SK-N-SH (cell line): ENCODE measurements around the gene STEAP2. TPM values are rescaled to one million over a fixed set of nuclear protein-coding genes. Genes with fewer than 3 reads are reported as not detected.
A peak's percentile ranks its signal among the peaks of the same experiment; 100 is the strongest.

Source experiments
- CTCF ChIA-PET: fragments of 300-600, 350-600 bp; formaldehyde crosslinking; extraction: SDS; loops from one replicate; lab custom pipeline; 2021; lab: Yijun Ruan, JAX
- POLR2A ChIA-PET: fragments of 350-600 bp; sonication (Branson Sonifier 250); formaldehyde crosslinking; extraction: SDS; loops from one replicate; lab custom pipeline; 2020; ENCODE audit warnings: antibody characterized with exemption, inconsistent platforms; lab: Yijun Ruan, JAX
- DNase-seq: peaks from one replicate; pipeline ENCODE4 v3.0.0; 2012
- H2AFZ ChIP-seq: fragments of 200-600 bp; sonication (generic); 2 replicates; pipeline ENCODE4 v1.8.1; 2016; ENCODE audit warnings: antibody characterized with exemption, mild to moderate bottlenecking, low read depth
- H3F3A ChIP-seq: fragments of 200-600 bp; sonication (generic); replicated peaks from 2 replicates; pipeline ENCODE3; 2016; ENCODE audit warnings: antibody characterized with exemption, mild to moderate bottlenecking; ENCODE audit not compliant: insufficient read depth
- H3K27ac ChIP-seq, 2 experiments: fragments of 200-500 bp in 1 of 2; fragments of 200-600 bp in 1 of 2; sonication (Bioruptor generic) in 1 of 2; sonication (generic), shearing (Covaris generic) in 1 of 2; 2 replicates each; pipeline versions ENCODE4 v1.5.1 to v1.6.1; 2014 to 2016; ENCODE audit warnings: low read depth in 2 of 2, inconsistent platforms in 1 of 2, low read length in 1 of 2, mild to moderate bottlenecking in 1 of 2, mixed read lengths in 1 of 2
- H3K27me3 ChIP-seq: fragments of 200-600 bp; sonication (generic), shearing (Covaris generic); 2 replicates; pipeline ENCODE4 v1.6.1; 2016; ENCODE audit warnings: mixed run types; ENCODE audit not compliant: insufficient read depth
- H3K36me3 ChIP-seq, 2 experiments: fragments of 200-500 bp in 1 of 2; fragments of 200-600 bp in 1 of 2; sonication (Bioruptor generic) in 1 of 2; sonication (generic) in 1 of 2; replicated peaks in 1 of 2; 2 replicates each; pipeline versions ENCODE3 to v1.5.1; 2014 to 2016; ENCODE audit warnings: low read length in 1 of 2, mild to moderate bottlenecking in 1 of 2; ENCODE audit not compliant: insufficient read depth in 2 of 2, control insufficient read depth in 1 of 2
- H3K4me1 ChIP-seq, 2 experiments: fragments of 200-500 bp in 1 of 2; fragments of 200-600 bp in 1 of 2; sonication (Bioruptor generic) in 1 of 2; sonication (generic), shearing (Covaris generic) in 1 of 2; 2 replicates each; pipeline versions ENCODE4 v1.5.1 to v1.6.1; 2014 to 2016; ENCODE audit warnings: low read depth in 1 of 2, low read length in 1 of 2, mixed run types in 1 of 2; ENCODE audit not compliant: insufficient read depth in 2 of 2, control insufficient read depth in 1 of 2
- H3K4me2 ChIP-seq: fragments of 200-600 bp; sonication (generic), shearing (Covaris generic); 2 replicates; pipeline ENCODE4 v1.6.1; 2017; ENCODE audit warnings: mixed run types
- H3K4me3 ChIP-seq, 2 experiments: fragments of 200-500 bp in 1 of 2; fragments of 200-600 bp in 1 of 2; sonication (Bioruptor generic) in 1 of 2; sonication (generic), shearing (Covaris generic) in 1 of 2; 2 replicates each; pipeline versions ENCODE4 v1.5.1 to v1.8.1; 2014 to 2016; ENCODE audit warnings: low read depth in 2 of 2, inconsistent platforms in 1 of 2, low read length in 1 of 2, mild to moderate bottlenecking in 1 of 2, mixed read lengths in 1 of 2, moderate library complexity in 1 of 2
- H3K79me2 ChIP-seq: fragments of 200-600 bp; sonication (generic); 2 replicates; pipeline ENCODE4 v1.8.1; 2017; ENCODE audit warnings: mild to moderate bottlenecking; ENCODE audit not compliant: insufficient read depth
- H3K9ac ChIP-seq: fragments of 200-600 bp; sonication (generic); 2 replicates; pipeline ENCODE4 v1.6.1; 2017; ENCODE audit warnings: mixed run types
- H3K9me2 ChIP-seq: fragments of 200-600 bp; sonication (generic); 2 replicates; pipeline ENCODE4 v1.6.1; 2017; ENCODE audit warnings: mixed run types
- H3K9me3 ChIP-seq: fragments of 200-600 bp; sonication (generic); 2 replicates; pipeline ENCODE4 v1.6.1; 2017; ENCODE audit warnings: mixed run types, mild to moderate bottlenecking, moderate library complexity
- H4K20me1 ChIP-seq: fragments of 200-600 bp; sonication (generic); 2 replicates; pipeline ENCODE4 v1.6.1; 2017; ENCODE audit warnings: mild to moderate bottlenecking, mixed run types; ENCODE audit not compliant: insufficient read depth
- CHD2 ChIP-seq: fragments of 150-350 bp; IDR thresholded peaks from 2 replicates; pipeline ENCODE4 v1.6.1; 2018; ENCODE audit warnings: low read length; ENCODE audit not compliant: partially characterized antibody
- FOXJ3 ChIP-seq: sonication (generic); formaldehyde crosslinking; IDR thresholded peaks from 2 replicates; pipeline ENCODE4 v1.5.1; 2020; ENCODE audit warnings: mild to moderate bottlenecking, missing genetic modification reagents
- FOXM1 ChIP-seq: IDR thresholded peaks from 2 replicates; pipeline ENCODE4 v1.4.0; 2012; ENCODE audit warnings: low read depth, mild to moderate bottlenecking
- JUND ChIP-seq: IDR thresholded peaks from 2 replicates; pipeline ENCODE4 v1.4.0; 2012
- MXI1 ChIP-seq: IDR thresholded peaks from 2 replicates; pipeline ENCODE4 v1.6.1; 2012; ENCODE audit warnings: mild to moderate bottlenecking, low read depth, low read length, improper control_type of control experiment
- RAD21 ChIP-seq: IDR thresholded peaks from 2 replicates; pipeline ENCODE4 v1.6.1; 2012; ENCODE audit warnings: mild to moderate bottlenecking, low read length
- RCOR1 ChIP-seq: fragments of 150-350 bp; IDR thresholded peaks from 2 replicates; pipeline ENCODE4 v1.6.1; 2017; ENCODE audit warnings: antibody characterized with exemption, low read length
- SMC3 ChIP-seq: IDR thresholded peaks from 2 replicates; pipeline ENCODE4 v1.6.1; 2012; ENCODE audit warnings: low read depth, low read length, improper control_type of control experiment
- TAF1 ChIP-seq: IDR thresholded peaks from 2 replicates; pipeline ENCODE4 v1.6.1; 2012; ENCODE audit warnings: low read depth, mild to moderate bottlenecking, low read length, moderate library complexity, borderline replicate concordance
- WGBS: methylation state at CpG from one replicate; pipeline ENCODE4 v1.1.6; 2017; ENCODE audit warnings: low lambda C conversion rate; 5-methylcytosine and 5-hydroxymethylcytosine counted together
- polyA plus RNA-seq, 3 experiments: library from polyadenylated mRNA; depleted of rRNA; stranded (reverse); fragments of >200 nt; gene quantifications; 2 replicates each; pipeline ENCODE4 v1.2.3, GENCODE V29; 2012
- TF ChIP-seq, protein P1 (sequence below): IDR thresholded peaks from 2 replicates; pipeline ENCODE4; 2012
- TF ChIP-seq, protein P2 (sequence below): fragments of 150-350 bp; IDR thresholded peaks from 2 replicates; pipeline ENCODE4 v1.6.1; 2016; ENCODE audit warnings: mild to moderate bottlenecking, low read depth, low read length

Gene STEAP2
- polyA plus RNA-seq, 1 of the 3 experiments (the other 2 are of a cell fraction): 6.6 TPM

DNA sequence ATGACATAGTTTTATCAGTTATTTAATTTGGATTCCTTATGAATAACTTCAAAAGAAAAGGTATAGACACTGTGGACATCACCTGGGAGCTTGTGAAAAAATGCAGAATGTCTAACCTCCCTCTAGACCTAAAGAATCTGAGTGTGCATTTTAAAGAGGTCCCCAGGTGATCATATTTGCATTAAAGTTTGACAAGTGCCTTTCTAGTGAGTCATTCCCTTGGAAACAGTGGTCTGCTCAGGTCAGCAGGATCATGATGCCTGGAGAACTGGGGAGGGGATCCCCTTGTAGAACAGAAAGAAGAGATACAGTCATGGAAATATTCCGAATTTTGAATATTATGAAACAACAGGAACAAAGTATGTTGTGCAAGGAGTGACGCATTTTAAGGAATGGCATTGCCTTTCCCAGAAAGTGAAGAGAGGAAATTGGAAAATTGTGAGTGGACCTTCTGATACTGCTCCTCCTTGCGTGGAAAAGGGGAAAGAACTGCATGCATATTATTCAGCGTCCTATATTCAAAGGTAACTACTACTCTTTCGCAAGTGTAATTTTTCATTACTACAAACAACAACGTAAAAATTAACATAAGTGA lies 4.6 kb downstream of the STEAP2 start:
- no peak overlapping the region for H3K9ac ChIP-seq
- no peaks in the 10 kb centered on the region for H3K27me3 ChIP-seq
- TF ChIP-seq, protein P1, sequence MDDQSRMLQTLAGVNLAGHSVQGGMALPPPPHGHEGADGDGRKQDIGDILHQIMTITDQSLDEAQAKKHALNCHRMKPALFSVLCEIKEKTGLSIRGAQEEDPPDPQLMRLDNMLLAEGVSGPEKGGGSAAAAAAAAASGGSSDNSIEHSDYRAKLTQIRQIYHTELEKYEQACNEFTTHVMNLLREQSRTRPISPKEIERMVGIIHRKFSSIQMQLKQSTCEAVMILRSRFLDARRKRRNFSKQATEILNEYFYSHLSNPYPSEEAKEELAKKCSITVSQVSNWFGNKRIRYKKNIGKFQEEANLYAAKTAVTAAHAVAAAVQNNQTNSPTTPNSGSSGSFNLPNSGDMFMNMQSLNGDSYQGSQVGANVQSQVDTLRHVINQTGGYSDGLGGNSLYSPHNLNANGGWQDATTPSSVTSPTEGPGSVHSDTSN: no peak
- TF ChIP-seq, protein P2, sequence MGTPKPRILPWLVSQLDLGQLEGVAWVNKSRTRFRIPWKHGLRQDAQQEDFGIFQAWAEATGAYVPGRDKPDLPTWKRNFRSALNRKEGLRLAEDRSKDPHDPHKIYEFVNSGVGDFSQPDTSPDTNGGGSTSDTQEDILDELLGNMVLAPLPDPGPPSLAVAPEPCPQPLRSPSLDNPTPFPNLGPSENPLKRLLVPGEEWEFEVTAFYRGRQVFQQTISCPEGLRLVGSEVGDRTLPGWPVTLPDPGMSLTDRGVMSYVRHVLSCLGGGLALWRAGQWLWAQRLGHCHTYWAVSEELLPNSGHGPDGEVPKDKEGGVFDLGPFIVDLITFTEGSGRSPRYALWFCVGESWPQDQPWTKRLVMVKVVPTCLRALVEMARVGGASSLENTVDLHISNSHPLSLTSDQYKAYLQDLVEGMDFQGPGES: no peak
- POLR2A ChIA-PET: no interaction called here
- H3K4me3 ChIP-seq: no peak overlapping the region
- CTCF ChIA-PET: interaction anchor here (1.1 kb wide), 1 partner anchor 27 kb away, joined by 3 read pairs; no protein-coding TSS in a partner anchor
- H3K9me3 ChIP-seq: no peaks in the 10 kb centered on the region
- DNase-seq: no peak
- no peaks in the 10 kb centered on the region for H3F3A ChIP-seq
- no peaks in the 10 kb centered on the region for H4K20me1 ChIP-seq
- no peak overlapping the region for H3K27ac ChIP-seq
- H3K79me2 ChIP-seq: peaks cover 16% of the 10 kb centered on the region
- H3K4me2 ChIP-seq: no peak overlapping the region
- no peak overlapping the region for H2AFZ ChIP-seq
- WGBS: 77% methylated on average over 6 of the region's 6 CpGs
- H3K36me3 ChIP-seq: peaks cover 0 to 2% of the 10 kb centered on the region in 2 experiments
- peaks cover 6 to 7% of the 10 kb centered on the region in 2 experiments; a peak in 2 of 4 replicates for H3K4me1 ChIP-seq
- no peaks in the 10 kb centered on the region for H3K9me2 ChIP-seq

- H3K4me1 ChIP-seq: peaks cover 5 to 6% of the 10 kb centered on the region in 2 experiments; a peak in 2 of 4 replicates
- H3K9ac ChIP-seq: no peak overlapping the region
- no peak for DNase-seq
- 83% methylated on average over 2 of the region's 2 CpGs for WGBS
- no peaks in the 10 kb centered on the region for H3K9me2 ChIP-seq
- no peaks in the 10 kb centered on the region for H4K20me1 ChIP-seq
- ChIA-PET POLR2A (no interaction called here), CTCF (no interaction called here)
- H3K4me3 ChIP-seq: no peak overlapping the region
- peaks cover 16% of the 10 kb centered on the region for H3K79me2 ChIP-seq
- H3K27ac ChIP-seq: no peak overlapping the region
- H3K27me3 ChIP-seq: no peaks in the 10 kb centered on the region
- no peaks in the 10 kb centered on the region for H3K9me3 ChIP-seq
- H3K36me3 ChIP-seq: peaks cover 0 to 6% of the 10 kb centered on the region in 2 experiments
- TF ChIP-seq JUND (no peak), FOXJ3 (CRISPR knock-in tag) (no peak)
- TF ChIP-seq, protein P1: no peak
- H3F3A ChIP-seq: no peaks in the 10 kb centered on the region
- no peak overlapping the region for H2AFZ ChIP-seq
- H3K4me2 ChIP-seq: no peak overlapping the region
These were observed 5.2 kb downstream of the STEAP2 start for GRCh38 chr7:90216771-90217170.

DNA sequence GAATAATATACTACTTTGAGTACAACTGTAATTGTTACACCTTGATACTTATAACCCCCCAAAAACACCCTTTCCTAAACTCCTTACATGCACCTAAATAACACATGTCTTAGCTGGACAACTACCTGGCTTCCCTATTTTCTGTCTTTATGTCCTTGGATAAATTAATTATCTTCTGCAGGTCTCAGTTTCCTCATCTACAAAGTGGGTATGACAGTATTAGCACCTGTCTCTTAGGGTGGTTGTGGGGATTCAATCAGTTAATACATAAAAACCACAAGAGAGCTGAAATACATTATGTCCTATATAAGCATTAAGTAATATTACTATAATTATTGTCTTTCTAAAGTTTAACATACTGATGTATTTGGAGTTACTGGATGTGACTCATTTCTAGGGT lies 10.8 kb downstream of the STEAP2 start:
- TF ChIP-seq RAD21: no peak
- TF ChIP-seq RCOR1: no peak
- no peak for TF ChIP-seq FOXM1
- TF ChIP-seq SMC3: no peak
- TF ChIP-seq TAF1: no peak
- TF ChIP-seq MXI1: no peak
- TF ChIP-seq CHD2: no peak
- TF ChIP-seq, all 33 proteins: peak for 0
- ChIA-PET POLR2A (no interaction called here), CTCF (interaction anchor here (1.0 to 3.3 kb wide), 3 partner anchors 11 to 206 kb away, joined by 3 to 19 read pairs (median 4); partner anchors contain the start of gene STEAP2)
- no peak overlapping the region for H3K4me3 ChIP-seq
- H3K4me2 ChIP-seq: no peak overlapping the region
- no peak overlapping the region for H3K9ac ChIP-seq
- H3K27me3 ChIP-seq: no peaks in the 10 kb centered on the region
- H3K36me3 ChIP-seq: peaks cover 10 to 20% of the 10 kb centered on the region in 2 experiments
- no peaks in the 10 kb centered on the region for H3K9me2 ChIP-seq
- H3K79me2 ChIP-seq: peaks cover 10% of the 10 kb centered on the region
- H4K20me1 ChIP-seq: no peaks in the 10 kb centered on the region
- no peaks in the 10 kb centered on the region for H3K9me3 ChIP-seq
- DNase-seq: no peak
- peak overlapping the region in 1 of 2 experiments; percentile 38; a peak in 1 of 4 replicates for H3K27ac ChIP-seq
- peaks cover 4 to 17% of the 10 kb centered on the region in 2 experiments; a peak in 3 of 4 replicates for H3K4me1 ChIP-seq
- peaks cover 8% of the 10 kb centered on the region for H3F3A ChIP-seq
- no peak overlapping the region for H2AFZ ChIP-seq
